Mesodermal cell (in vitro differentiated cells): Measurements from ENCODE around the gene KIF3B.
"Not testable (repeated sequence)": the region's sequence is repeated elsewhere in the genome, so short reads cannot be mapped to it uniquely, and the experiment has no call there.

Experiments used
- H3K27ac ChIP-seq: 2 replicates; pipeline ENCODE4 v1.7.0; 2013; ENCODE audit warnings: mild to moderate bottlenecking, low read depth, low read length, moderate library complexity; ENCODE audit not compliant: severe bottlenecking
- H3K36me3 ChIP-seq: 2 replicates; pipeline ENCODE4 v1.7.1; 2013; ENCODE audit warnings: mild to moderate bottlenecking, low read length, moderate library complexity; ENCODE audit not compliant: control insufficient read depth, insufficient read depth
- H3K4me1 ChIP-seq: one replicate; pipeline ENCODE4 v1.7.1; 2013; ENCODE audit warnings: mild to moderate bottlenecking, low read length; ENCODE audit not compliant: insufficient read depth, control insufficient read depth, poor library complexity, severe bottlenecking
- H3K4me3 ChIP-seq: 2 replicates; pipeline ENCODE4 v1.7.0; 2013; ENCODE audit warnings: low read length, control low read depth, mild to moderate bottlenecking; ENCODE audit not compliant: insufficient read depth, poor library complexity, severe bottlenecking; ENCODE audit errors: extremely low read depth
- H3K9me3 ChIP-seq: 2 replicates; pipeline ENCODE4 v1.7.1; 2013; ENCODE audit warnings: mild to moderate bottlenecking, low read length, moderate library complexity; ENCODE audit not compliant: control insufficient read depth
- WGBS, 2 experiments: methylation state at CpG; one replicate each; pipeline ENCODE4 v1.1.5; 2013; ENCODE audit warnings: missing lambda C conversion rate in 2 of 2; ENCODE audit not compliant: insufficient coverage in 2 of 2; 5-methylcytosine and 5-hydroxymethylcytosine counted together

KIF3B gene

GRCh38 chr20:32315399-32315798, 37.9 kb downstream of the KIF3B start:
- WGBS, 2 experiments = 90 to 93% methylated on average over 2 to 3 of the region's 3 CpGs
- H3K27ac ChIP-seq = no peak overlapping the region
- no peak overlapping the region for H3K4me3 ChIP-seq
- no peaks in the 10 kb centered on the region for H3K4me1 ChIP-seq
- peaks cover 59% of the 10 kb centered on the region for H3K36me3 ChIP-seq
- H3K9me3 ChIP-seq = no peaks in the 10 kb centered on the region

DNA sequence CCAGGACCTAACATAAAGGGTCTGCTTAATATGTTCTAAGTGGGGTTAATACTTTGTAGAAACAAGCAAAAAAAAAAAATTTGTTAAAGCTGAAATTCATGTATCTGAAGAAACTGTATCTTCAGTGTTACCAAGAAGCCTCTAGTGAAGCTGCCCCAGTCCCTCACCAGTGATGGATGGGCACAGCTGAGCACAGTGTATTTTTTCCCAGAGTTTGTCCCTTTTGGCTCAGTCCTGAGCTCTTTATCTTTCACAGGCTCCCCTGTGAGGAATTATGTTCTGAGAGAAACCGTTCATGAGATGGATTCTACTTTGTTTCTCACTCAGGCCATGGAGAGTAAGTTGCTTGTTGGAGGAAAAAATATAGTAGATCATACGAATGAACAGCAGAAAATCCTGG, 38.4 kb downstream of the KIF3B start:
- Histone ChIP-seq H3K36me3 (peaks cover 58% of the 10 kb centered on the region), H3K4me1 (no peaks in the 10 kb centered on the region), H3K4me3 (no peak overlapping the region), H3K27ac (no peak overlapping the region), H3K9me3 (no peaks in the 10 kb centered on the region)
- 100% methylated on average over 2 of the region's 2 CpGs for WGBS, 2 experiments

GRCh38 chr20:32316667-32317066, 39.2 kb downstream of the KIF3B start:
- no peak overlapping the region for H3K27ac ChIP-seq
- H3K4me1 ChIP-seq = no peaks in the 10 kb centered on the region
- 96 to 97% methylated on average over 7 of the region's 7 CpGs for WGBS, 2 experiments
- H3K4me3 ChIP-seq = no peak overlapping the region
- H3K9me3 ChIP-seq = no peaks in the 10 kb centered on the region
- peaks cover 58% of the 10 kb centered on the region for H3K36me3 ChIP-seq

GRCh38 chr20:32319100-32319499, 41.6 kb downstream of the KIF3B start:
- H3K27ac ChIP-seq = no peak overlapping the region
- no peaks in the 10 kb centered on the region for H3K9me3 ChIP-seq
- no peak overlapping the region for H3K4me3 ChIP-seq
- peaks cover 44% of the 10 kb centered on the region for H3K36me3 ChIP-seq
- no peaks in the 10 kb centered on the region for H3K4me1 ChIP-seq
- 92% methylated on average over 1 of the region's 6 CpGs; no CpG with 5 or more reads in 1 of the 2 experiments for WGBS, 2 experiments

DNA sequence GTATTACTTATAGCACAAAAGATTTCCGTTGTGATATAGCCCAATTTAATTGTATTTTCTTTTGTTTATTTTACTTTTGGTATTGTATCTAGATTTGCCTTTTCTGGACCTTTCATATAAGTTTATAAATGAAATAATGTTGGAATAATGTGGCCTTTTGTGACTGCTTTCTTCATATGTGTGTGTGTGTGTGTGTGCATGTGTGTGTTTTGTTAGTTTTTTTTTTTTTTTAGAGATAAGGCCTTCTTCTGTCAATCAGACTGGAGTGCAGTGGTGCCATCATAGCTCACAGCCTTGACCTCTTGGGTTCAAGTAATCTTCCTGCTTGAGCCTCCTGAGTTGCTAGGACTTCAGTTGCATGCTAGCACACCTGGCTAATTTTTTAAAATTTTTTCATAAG, 42.9 kb downstream of the KIF3B start:
- 100% methylated on average over 1 of the region's 1 CpG; no CpG with 5 or more reads in 1 of the 2 experiments for WGBS, 2 experiments

DNA sequence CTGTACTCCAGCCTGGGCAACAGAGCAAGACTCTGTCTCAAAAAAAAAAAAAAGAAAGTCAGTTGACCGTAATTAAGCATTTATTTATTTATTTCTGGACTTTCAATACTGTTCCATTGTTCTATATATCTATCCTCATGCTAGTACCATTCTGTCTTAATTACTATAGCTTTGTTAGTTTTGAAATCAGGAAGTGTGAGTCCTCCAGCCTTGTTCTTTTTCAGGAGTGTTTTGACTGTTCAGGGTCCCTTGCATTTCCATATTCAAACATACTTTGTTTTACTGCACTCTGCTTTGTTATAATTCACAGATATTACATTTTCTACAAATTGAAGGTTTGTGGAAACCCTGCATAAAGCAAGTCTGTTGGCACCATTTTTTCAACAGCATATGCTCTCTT, 43.9 kb downstream of the KIF3B start:
- Histone ChIP-seq H3K36me3 (peaks cover 35% of the 10 kb centered on the region), H3K27ac (no peak overlapping the region), H3K4me3 (no peak overlapping the region), H3K9me3 (no peaks in the 10 kb centered on the region), H3K4me1 (peaks cover 5% of the 10 kb centered on the region)
- WGBS, 2 experiments = no CpG with 5 or more reads among the region's 1 CpG

More for the DNA sequence above, 42.9 kb downstream of the KIF3B start:
- no peak overlapping the region for H3K27ac ChIP-seq
- peaks cover 46% of the 10 kb centered on the region for H3K36me3 ChIP-seq
- no peaks in the 10 kb centered on the region for H3K4me1 ChIP-seq
- H3K9me3 ChIP-seq = no peaks in the 10 kb centered on the region
- no peak overlapping the region for H3K4me3 ChIP-seq

DNA sequence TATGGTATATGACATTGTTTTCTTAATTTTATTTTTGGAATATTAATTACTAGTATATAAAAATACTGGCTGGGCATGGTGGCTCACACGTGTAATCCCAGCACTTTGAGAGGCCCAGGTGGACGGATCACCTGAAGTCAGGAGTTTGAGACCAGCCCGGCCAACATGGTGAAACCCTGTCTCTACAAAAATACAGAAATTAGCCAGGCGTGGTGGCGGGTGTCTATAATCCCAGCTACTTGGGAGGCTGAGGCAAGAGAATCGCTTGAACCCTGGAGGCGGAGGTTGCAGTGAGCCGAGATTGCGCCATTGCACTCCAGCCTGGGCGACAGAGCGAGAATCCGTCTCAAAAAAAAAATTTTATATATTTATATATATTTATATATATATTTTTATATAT, 44.8 kb downstream of the KIF3B start:
- not testable (repeated sequence) for H3K9me3 ChIP-seq, H3K4me3 ChIP-seq, H3K27ac ChIP-seq
- H3K4me1 ChIP-seq = peaks cover 14% of the 10 kb centered on the region
- 93 to 97% methylated on average over 4 of the region's 12 CpGs for WGBS, 2 experiments
- peaks cover 28% of the 10 kb centered on the region for H3K36me3 ChIP-seq

- peaks cover 18% of the 10 kb centered on the region for H3K4me1 ChIP-seq
- H3K36me3 ChIP-seq = peaks cover 18% of the 10 kb centered on the region
- H3K4me3 ChIP-seq, H3K9me3 ChIP-seq, H3K27ac ChIP-seq: not testable (repeated sequence)
- 100% methylated on average over 1 of the region's 5 CpGs; no CpG with 5 or more reads in 1 of the 2 experiments for WGBS, 2 experiments
Measured at GRCh38 chr20:32323761-32324160, 46.3 kb downstream of the KIF3B start.

- H3K36me3 ChIP-seq = peaks cover 18% of the 10 kb centered on the region
- 75 to 95% methylated on average over 2 to 4 of the region's 6 CpGs for WGBS, 2 experiments
- H3K27ac ChIP-seq = peak overlapping the region; percentile 75
- H3K4me3 ChIP-seq = no peak overlapping the region
- H3K9me3 ChIP-seq = no peaks in the 10 kb centered on the region
- peaks cover 18% of the 10 kb centered on the region for H3K4me1 ChIP-seq
Measured at GRCh38 chr20:32325706-32326503, 48.5 kb downstream of the KIF3B start.

- peaks cover 23% of the 10 kb centered on the region for H3K36me3 ChIP-seq
- peaks cover 18% of the 10 kb centered on the region for H3K4me1 ChIP-seq
- no peaks in the 10 kb centered on the region for H3K9me3 ChIP-seq
- H3K27ac ChIP-seq = peak overlapping the region; percentile 75
- WGBS, 2 experiments = 100% methylated on average over 1 of the region's 1 CpG; no CpG with 5 or more reads in 1 of the 2 experiments
- H3K4me3 ChIP-seq = no peak overlapping the region
Measured at GRCh38 chr20:32326504-32326845, 49.0 kb downstream of the KIF3B start.

- peak overlapping the region; percentile 45 for H3K27ac ChIP-seq
- no peaks in the 10 kb centered on the region for H3K9me3 ChIP-seq
- no peak overlapping the region for H3K4me3 ChIP-seq
- H3K4me1 ChIP-seq = peaks cover 18% of the 10 kb centered on the region
- peaks cover 30% of the 10 kb centered on the region for H3K36me3 ChIP-seq
- 97 to 100% methylated on average over 4 to 6 of the region's 9 CpGs for WGBS, 2 experiments
Measured at GRCh38 chr20:32327087-32327681, 49.7 kb downstream of the KIF3B start.
